Astrocyte of the cerebellum (primary cell): Measurements from ENCODE around the gene ZNF267.
"Not testable (repeated sequence)": the region's sequence is repeated elsewhere in the genome, so short reads cannot be mapped to it uniquely, and the experiment has no call there.

ENCODE experiments used
- DNase-seq: peaks from one replicate; pipeline ENCODE4 v3.0.0-alpha.2; 2011; ENCODE audit warnings: low read depth
- H3K4me3 ChIP-seq: 2 replicates; pipeline ENCODE4 v1.5.1; 2011; ENCODE audit warnings: mild to moderate bottlenecking, low read depth, low read length, moderate library complexity
- in situ Hi-C: cut with HindIII; loops from 2 replicates; pipeline ENCODE4 v1.10.0; 2017; ENCODE audit warnings: low sequenced_read_pairs
- TF ChIP-seq, protein P1 (sequence below): IDR thresholded peaks from 2 replicates; pipeline ENCODE4 v1.5.1; 2012; ENCODE audit warnings: low read length, low read depth, moderate library complexity, mild to moderate bottlenecking; ENCODE audit errors: missing control alignments

The ZNF267 gene

DNA sequence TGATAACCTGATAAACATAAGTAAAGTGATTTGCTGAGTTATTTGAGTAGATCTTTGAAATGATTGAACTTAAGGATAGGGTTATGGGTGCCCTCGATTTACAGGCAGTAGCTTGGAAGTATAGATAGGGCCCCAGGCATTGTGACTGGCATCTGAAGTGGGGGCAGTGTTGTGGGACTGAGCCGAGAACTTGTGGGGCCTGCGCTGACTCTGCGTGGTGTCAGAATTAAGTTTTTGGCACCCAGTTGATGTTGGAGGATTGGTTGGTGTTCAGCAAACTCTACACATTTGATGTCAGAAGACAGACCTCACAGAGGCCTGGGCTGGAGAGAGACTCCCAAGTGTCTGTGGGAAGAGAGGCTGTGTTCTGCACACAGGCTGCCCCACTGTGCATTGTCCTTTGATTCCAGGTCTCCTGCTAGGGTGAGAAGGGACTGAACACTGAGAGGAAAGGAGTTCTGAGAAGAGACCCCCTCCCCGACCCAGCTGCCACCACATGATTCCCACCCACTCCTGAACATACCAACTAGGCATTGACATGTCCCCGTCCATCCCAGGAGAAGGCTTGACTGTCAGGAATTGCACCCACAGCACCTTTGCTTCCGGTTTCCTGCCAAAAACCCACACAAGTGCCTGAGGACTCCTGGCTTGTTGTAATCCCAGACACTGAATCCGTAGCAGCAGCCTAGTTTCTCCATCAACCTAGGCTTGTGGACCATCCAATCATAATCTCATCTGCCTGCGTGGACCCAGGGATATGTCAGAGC is 4.5 kb downstream of the ZNF267 start:
- TF ChIP-seq, protein P1, sequence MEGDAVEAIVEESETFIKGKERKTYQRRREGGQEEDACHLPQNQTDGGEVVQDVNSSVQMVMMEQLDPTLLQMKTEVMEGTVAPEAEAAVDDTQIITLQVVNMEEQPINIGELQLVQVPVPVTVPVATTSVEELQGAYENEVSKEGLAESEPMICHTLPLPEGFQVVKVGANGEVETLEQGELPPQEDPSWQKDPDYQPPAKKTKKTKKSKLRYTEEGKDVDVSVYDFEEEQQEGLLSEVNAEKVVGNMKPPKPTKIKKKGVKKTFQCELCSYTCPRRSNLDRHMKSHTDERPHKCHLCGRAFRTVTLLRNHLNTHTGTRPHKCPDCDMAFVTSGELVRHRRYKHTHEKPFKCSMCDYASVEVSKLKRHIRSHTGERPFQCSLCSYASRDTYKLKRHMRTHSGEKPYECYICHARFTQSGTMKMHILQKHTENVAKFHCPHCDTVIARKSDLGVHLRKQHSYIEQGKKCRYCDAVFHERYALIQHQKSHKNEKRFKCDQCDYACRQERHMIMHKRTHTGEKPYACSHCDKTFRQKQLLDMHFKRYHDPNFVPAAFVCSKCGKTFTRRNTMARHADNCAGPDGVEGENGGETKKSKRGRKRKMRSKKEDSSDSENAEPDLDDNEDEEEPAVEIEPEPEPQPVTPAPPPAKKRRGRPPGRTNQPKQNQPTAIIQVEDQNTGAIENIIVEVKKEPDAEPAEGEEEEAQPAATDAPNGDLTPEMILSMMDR: no peak
- in situ Hi-C loops: no loop called here
- no peak for DNase-seq
- no peak overlapping the region for H3K4me3 ChIP-seq

DNA sequence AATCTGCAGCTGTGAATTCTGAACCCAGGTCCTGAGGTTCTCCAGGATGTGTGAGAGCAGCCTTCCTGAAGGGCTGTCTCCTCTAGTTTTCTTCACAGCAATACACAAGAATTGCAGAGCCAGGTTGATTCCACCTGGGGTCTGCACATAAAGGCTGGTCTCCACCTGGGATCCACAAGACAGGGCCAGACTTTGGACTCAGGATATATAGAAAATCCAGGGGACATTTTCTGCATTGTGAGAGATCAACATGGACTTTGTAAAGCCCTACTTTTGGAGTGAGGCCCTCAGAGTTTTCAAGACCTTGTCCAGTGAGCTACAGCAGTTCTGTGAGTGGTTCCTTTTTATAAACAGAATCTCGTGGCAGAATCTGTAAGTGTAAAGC is 6.3 kb downstream of the ZNF267 start:
- DNase-seq: no peak
- H3K4me3 ChIP-seq: no peak overlapping the region
- in situ Hi-C loops: no loop called here
- TF ChIP-seq, protein P1: no peak

DNA sequence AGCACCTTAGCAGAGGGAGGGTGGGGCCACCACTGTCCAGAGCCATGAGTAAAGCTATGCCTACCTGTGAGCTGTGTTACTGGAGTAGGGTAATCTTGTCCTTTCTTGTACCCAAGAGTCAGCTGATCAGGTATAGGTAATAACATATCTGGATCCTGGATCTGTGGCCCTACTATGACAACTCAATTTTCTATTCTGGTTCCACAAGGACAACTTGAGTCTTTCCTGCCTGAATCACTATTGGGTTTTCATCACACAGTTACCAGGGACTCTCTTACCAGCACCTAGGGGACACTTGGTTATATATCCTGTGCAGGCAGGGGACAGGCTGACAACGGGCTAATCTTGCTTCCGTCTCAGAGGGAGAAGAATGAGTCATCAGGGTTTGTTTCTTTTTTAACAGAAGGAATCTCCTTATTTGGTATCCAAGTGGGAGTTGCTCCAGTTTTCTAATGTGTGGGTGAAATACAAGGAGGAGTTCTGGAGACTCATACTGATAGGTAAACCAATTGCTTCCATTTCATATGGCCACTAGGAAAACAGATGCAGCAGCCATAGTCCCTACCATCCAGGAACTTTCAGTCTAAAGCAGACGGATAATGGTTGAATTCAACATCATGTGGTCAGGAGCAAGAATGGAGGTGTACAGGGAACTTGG is 6.8 kb downstream of the ZNF267 start:
- DNase-seq: peak; percentile 57
- TF ChIP-seq, protein P1: no peak
- in situ Hi-C loops: no loop called here
- no peak overlapping the region for H3K4me3 ChIP-seq

DNA sequence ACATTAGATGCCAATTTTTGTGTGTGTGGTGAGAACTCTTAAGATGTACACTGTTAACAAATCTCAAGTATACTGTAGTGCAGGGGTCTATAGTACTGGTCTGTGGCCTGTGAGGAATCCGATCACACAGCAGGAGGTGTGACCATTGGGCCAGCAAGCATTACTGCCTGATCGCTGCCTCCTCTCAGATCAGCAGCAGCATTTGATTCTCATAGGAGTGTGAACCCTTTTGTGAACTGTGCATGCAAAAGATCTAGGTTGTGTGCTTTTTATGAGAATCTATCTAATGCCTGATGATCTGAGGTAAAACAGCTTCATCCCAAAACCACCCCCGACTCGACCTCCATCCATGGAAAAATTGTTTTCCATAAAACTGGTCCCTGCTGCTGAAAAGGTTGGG is 12.6 kb downstream of the ZNF267 start:
- TF ChIP-seq, protein P1: no peak
- in situ Hi-C loops: no loop called here
- DNase-seq: no peak

DNA sequence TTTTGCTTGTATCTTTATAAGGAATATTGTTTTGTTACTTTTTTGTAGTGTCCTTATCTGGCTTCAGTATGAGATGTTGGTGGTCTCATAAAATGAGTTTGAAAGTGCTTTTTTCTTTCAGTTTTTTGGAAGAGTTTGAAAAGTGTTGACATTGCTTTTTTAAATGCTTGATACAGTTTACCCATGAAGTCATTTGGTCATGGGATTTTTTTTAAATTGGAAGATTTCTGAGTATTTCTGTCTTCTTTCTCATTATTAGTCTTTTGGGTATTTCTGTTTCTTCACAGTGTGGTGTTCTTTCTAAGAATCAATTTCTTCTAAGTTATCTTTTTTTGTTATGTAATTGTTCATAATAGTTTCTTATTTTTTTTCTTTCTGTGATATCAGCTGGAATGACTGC is 15.1 kb downstream of the ZNF267 start:
- no peak for DNase-seq
- H3K4me3 ChIP-seq: no peak overlapping the region
- TF ChIP-seq, protein P1: no peak
- in situ Hi-C loops: no loop called here

More for the DNA sequence above, 12.6 kb downstream of the ZNF267 start:
- no peak overlapping the region for H3K4me3 ChIP-seq

DNA sequence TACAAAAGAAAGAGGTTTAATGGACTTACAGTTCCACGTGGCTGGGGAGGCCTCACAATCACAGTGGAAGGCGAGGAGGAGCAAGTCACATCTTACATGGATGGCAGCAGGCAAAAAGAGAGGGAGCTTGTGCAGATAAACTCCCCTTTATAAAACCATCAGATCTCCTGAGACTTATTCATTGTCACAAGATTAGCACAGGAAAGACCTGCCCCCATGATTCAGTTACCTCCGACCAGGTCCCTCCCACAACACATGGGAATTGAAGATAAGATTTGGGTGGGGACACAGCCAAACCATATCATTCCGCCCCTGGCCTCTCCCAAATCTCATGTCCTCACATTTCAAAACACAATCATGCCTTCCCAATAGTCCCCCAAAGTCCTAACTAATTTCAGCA is 18.5 kb downstream of the ZNF267 start:
- H3K4me3 ChIP-seq, in situ Hi-C loops, DNase-seq: not testable (repeated sequence)

DNA sequence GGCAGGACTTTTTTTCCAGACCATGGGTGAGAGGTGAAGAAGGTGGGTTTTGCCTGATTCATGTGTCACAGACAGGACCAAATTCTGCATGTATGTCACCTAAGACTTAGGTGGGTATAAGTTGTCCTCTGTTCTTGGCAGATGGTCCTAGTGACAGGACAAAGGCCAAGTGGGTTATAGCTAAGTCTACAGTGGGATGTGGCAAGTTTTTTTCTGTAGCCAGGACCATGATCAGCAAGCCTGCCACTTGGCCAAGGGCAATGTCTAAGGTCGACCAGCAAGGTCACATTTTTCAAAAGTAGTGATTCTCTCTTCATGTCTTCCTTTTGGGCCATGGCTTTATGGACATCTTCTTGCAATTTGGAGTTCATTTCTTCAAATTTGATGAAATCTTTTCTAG is 20.2 kb downstream of the ZNF267 start:
- in situ Hi-C loops: no loop called here
- TF ChIP-seq, protein P1: no peak
- no peak for DNase-seq
- H3K4me3 ChIP-seq: no peak overlapping the region
